PC-3 (cell line): ENCODE measurements around the gene PRRX2. TPM values are rescaled to one million over a fixed set of nuclear protein-coding genes. Genes with fewer than 3 reads are reported as not detected.

ENCODE experiments used
- ATAC-seq: fragments of 200-7000 bp; cut with Tn5 transposase; 2 replicates; pipeline ENCODE4 v1.9.1; 2020; ENCODE audit warnings: mild to moderate bottlenecking, moderate library complexity
- BruUV-seq: library from RNA; stranded (reverse); fragments of 400-500 nt; replicated peaks from 2 replicates; lab custom pipeline; 2021; lab: Mats Ljungman, UMichigan
- CTCF ChIA-PET: fragments of 300-600 bp; sonication (Branson Sonifier 250); formaldehyde crosslinking; loops from one replicate; lab custom pipeline; 2022; ENCODE audit warnings: antibody characterized with exemption; lab: Charles Lee
- POLR2A ChIA-PET: fragments of 300-600 bp; sonication (Branson Sonifier 250); formaldehyde crosslinking; loops from one replicate; lab custom pipeline; 2022; ENCODE audit warnings: antibody characterized with exemption; ENCODE audit not compliant: unreplicated experiment; lab: Charles Lee
- DNase-seq: peaks from one replicate; pipeline ENCODE4 v3.0.0-alpha.2; 2015
- H2AFZ ChIP-seq: fragments of 300-600 bp; sonication (generic); 2 replicates; pipeline ENCODE4 v1.6.0; 2016; ENCODE audit warnings: antibody characterized with exemption, low read length
- H3F3A ChIP-seq: fragments of 300-600 bp; sonication (generic); one replicate; pipeline ENCODE4 v1.6.0; 2017; ENCODE audit warnings: antibody characterized with exemption, low read length, control low read depth, mild to moderate bottlenecking; ENCODE audit not compliant: unreplicated experiment
- H3K27ac ChIP-seq: fragments of 300-600 bp; sonication (generic); 2 replicates; pipeline ENCODE4 v1.5.1; 2016; ENCODE audit warnings: mild to moderate bottlenecking, low read length
- H3K27me3 ChIP-seq: fragments of 300-600 bp; sonication (generic); 2 replicates; pipeline ENCODE4 v1.6.1; 2016; ENCODE audit warnings: low read length, mixed read lengths
- H3K36me3 ChIP-seq: fragments of 300-600 bp; sonication (generic); 2 replicates; pipeline ENCODE4 v1.6.1; 2016; ENCODE audit warnings: low read depth, mixed run types, low read length, mixed read lengths
- H3K4me1 ChIP-seq: fragments of 300-600 bp; sonication (generic); 2 replicates; pipeline ENCODE4 v1.5.1; 2016; ENCODE audit warnings: low read length; ENCODE audit not compliant: insufficient read depth
- H3K4me2 ChIP-seq: fragments of 300-600 bp; sonication (generic); 2 replicates; pipeline ENCODE4 v1.6.0; 2016; ENCODE audit warnings: low read length
- H3K4me3 ChIP-seq: fragments of 300-600 bp; sonication (generic); 2 replicates; pipeline ENCODE4 v1.5.1; 2016; ENCODE audit warnings: mild to moderate bottlenecking, low read length, mixed read lengths
- H3K79me2 ChIP-seq: fragments of 300-600 bp; sonication (generic); 2 replicates; pipeline ENCODE4 v1.6.1; 2017; ENCODE audit warnings: low read length, mixed read lengths
- H3K9ac ChIP-seq: fragments of 300-600 bp; sonication (generic); 2 replicates; pipeline ENCODE4 v1.6.0; 2016; ENCODE audit warnings: mild to moderate bottlenecking, low read length
- H3K9me2 ChIP-seq: fragments of 300-600 bp; sonication (generic); replicated peaks from 2 replicates; pipeline ENCODE4 v1.6.1; 2016; ENCODE audit warnings: mixed run types, low read length, mixed read lengths
- H3K9me3 ChIP-seq: fragments of 300-600 bp; sonication (generic); 2 replicates; pipeline ENCODE4 v1.6.1; 2016; ENCODE audit warnings: low read length, mixed read lengths
- H4K20me1 ChIP-seq: fragments of 300-600 bp; sonication (generic); 2 replicates; pipeline ENCODE4 v1.6.1; 2016; ENCODE audit warnings: low read length, mixed read lengths
- EZH2 ChIP-seq: fragments of 300-600 bp; sonication (generic); IDR thresholded peaks from one replicate; pipeline ENCODE4 v1.6.1; 2017; ENCODE audit warnings: antibody characterized with exemption, mild to moderate bottlenecking, low read length; ENCODE audit not compliant: unreplicated experiment
- EZH2phosphoT487 ChIP-seq: fragments of 300-600 bp; sonication (generic); IDR thresholded peaks from 2 replicates; pipeline ENCODE4 v1.6.1; 2018; ENCODE audit warnings: mild to moderate bottlenecking, antibody characterized with exemption, low read length, borderline replicate concordance
- intact Hi-C: fragments of 100-400 bp; cut with micrococcal nuclease; formaldehyde crosslinking; loops from 2 replicates; pipeline ENCODE4 v1.9.0; 2023
- total RNA-seq: library from RNA; depleted of rRNA; stranded (reverse); fragments of >200 nt; gene quantifications from 2 replicates; pipeline ENCODE4 v1.2.3, GENCODE V29; 2014
- TF ChIP-seq, protein P1 (sequence below): fragments of 300-600 bp; sonication (generic); conservative IDR thresholded peaks from 2 replicates; pipeline ENCODE4 v1.5.1; 2017; ENCODE audit warnings: antibody characterized with exemption, low read depth, mild to moderate bottlenecking, low read length

The PRRX2 gene
- total RNA-seq, 1 experiment from 2014 or later, result 0.47 TPM

DNA sequence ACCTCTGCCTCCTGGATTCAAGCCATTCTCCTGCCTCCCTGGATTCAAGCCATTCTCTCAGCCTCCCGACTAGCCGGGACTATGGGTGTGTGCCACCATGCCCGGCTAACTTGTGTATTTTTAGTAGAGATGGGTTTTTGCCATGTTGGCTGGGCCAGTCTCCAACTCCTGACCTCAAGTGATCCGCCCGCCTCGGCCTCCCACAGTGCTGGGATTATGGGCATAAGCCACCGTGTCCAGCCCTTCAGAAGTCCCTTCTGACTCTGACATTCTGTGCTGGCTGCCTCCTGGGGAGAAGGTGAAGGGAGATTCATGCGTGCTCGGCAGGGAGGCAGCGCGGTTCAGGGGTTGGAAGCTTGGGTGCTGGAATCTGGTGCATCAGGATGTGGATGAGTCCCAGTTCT lies 28.8 kb downstream of the PRRX2 start:
- Histone ChIP-seq H3K9me3 (no peaks in the 10 kb centered on the region), H3K9ac (no peak overlapping the region), H3K9me2 (no peaks in the 10 kb centered on the region), H3K4me1 (no peaks in the 10 kb centered on the region; the same call in 1 of the 2 replicates), H3K4me3 (no peak overlapping the region), H4K20me1 (no peaks in the 10 kb centered on the region), H2AFZ (no peak overlapping the region), H3K79me2 (no peaks in the 10 kb centered on the region), H3F3A (no peaks in the 10 kb centered on the region), H3K36me3 (no peaks in the 10 kb centered on the region), H3K4me2 (no peak overlapping the region), H3K27me3 (no peaks in the 10 kb centered on the region), H3K27ac (no peak overlapping the region)
- intact Hi-C loops, result no loop called here
- TF ChIP-seq EZH2phosphoT487 (no peak), EZH2 (no peak)
- TF ChIP-seq, protein P1, sequence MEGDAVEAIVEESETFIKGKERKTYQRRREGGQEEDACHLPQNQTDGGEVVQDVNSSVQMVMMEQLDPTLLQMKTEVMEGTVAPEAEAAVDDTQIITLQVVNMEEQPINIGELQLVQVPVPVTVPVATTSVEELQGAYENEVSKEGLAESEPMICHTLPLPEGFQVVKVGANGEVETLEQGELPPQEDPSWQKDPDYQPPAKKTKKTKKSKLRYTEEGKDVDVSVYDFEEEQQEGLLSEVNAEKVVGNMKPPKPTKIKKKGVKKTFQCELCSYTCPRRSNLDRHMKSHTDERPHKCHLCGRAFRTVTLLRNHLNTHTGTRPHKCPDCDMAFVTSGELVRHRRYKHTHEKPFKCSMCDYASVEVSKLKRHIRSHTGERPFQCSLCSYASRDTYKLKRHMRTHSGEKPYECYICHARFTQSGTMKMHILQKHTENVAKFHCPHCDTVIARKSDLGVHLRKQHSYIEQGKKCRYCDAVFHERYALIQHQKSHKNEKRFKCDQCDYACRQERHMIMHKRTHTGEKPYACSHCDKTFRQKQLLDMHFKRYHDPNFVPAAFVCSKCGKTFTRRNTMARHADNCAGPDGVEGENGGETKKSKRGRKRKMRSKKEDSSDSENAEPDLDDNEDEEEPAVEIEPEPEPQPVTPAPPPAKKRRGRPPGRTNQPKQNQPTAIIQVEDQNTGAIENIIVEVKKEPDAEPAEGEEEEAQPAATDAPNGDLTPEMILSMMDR, result no peak
- ChIA-PET CTCF (no interaction called here), POLR2A (no interaction called here)
- BruUV-seq, result no TSS peak
- DNase-seq (no peak), ATAC-seq (no peak)

DNA sequence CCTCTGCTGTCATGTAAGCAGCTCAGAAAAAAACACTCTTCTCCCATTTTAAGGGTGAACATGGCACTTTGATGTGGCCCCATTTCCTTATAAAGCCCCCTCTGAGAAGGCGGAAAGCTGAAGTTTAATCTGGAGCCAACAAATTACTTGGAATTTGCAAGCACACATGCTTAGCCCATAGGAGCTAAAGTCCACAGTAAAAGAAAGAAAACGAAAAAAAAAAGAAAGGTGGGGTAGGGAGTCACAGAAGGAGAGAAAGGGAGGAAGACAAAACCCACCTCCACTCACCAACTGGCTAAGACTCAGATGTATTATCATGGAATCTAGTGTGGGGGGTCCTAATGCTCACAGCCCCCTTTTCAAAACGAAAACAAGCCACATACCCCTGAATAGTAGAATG lies 30.4 kb downstream of the PRRX2 start:
- intact Hi-C loops, result no loop called here
- Histone ChIP-seq H3K9me2 (no peaks in the 10 kb centered on the region), H3K27ac (no peak overlapping the region), H3F3A (no peaks in the 10 kb centered on the region), H3K27me3 (no peaks in the 10 kb centered on the region), H3K9me3 (no peaks in the 10 kb centered on the region), H3K4me3 (no peak overlapping the region), H3K79me2 (no peaks in the 10 kb centered on the region), H2AFZ (no peak overlapping the region), H3K4me1 (no peaks in the 10 kb centered on the region; the same call in 1 of the 2 replicates), H4K20me1 (no peaks in the 10 kb centered on the region), H3K9ac (no peak overlapping the region), H3K4me2 (no peak overlapping the region), H3K36me3 (no peaks in the 10 kb centered on the region)
- TF ChIP-seq EZH2 (no peak), EZH2phosphoT487 (no peak)
- TF ChIP-seq, protein P1, result no peak
- DNase-seq (no peak), ATAC-seq (no peak)
- BruUV-seq, result no TSS peak
- CTCF ChIA-PET, result no interaction called here
- POLR2A ChIA-PET, result no interaction called here

DNA sequence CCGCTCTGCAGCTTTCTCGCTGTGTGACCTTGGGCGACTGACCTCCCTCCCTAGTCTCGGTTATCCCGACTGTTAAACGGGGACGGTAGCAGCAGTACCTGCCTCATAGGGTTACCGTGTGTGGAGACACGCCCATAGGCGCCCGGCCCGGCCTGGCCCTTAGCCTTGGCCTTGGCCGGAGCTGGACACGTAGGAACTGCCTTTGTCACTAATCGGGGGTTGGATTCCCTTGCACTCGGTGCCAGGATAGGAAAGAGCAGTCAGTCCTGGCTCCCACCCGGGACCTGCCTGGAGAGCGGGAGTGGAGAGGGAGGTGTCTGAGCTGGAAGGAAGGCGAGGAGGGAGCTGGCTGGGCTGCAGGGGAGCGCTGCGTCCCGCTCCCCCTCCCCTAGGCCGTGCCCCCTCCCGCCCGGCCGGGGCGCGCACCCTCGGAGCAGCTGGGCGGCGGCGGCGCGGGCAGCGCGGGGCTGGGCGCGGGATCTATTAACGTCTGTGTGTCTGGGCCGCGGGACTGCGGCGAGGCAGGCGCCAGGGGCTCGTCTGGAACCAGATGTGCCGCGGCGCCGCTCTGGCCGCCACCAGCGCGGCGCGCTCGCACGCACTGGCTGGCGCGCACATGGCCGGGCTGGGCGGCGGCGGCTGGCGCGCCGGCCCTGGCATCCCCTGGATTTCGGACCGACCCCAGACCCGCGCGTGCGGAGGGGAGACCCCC lies 31.7 kb downstream of the PRRX2 start:
- TF ChIP-seq EZH2phosphoT487, result no peak
- TF ChIP-seq, protein P1, result no peak
- no peak for TF ChIP-seq EZH2
- H2AFZ ChIP-seq, result peak overlapping the region; percentile 76
- CTCF ChIA-PET, result no interaction called here
- no peaks in the 10 kb centered on the region for H3K9me2 ChIP-seq
- no peaks in the 10 kb centered on the region for H3K27me3 ChIP-seq
- DNase-seq (peak; percentile 2), ATAC-seq (peak; percentile 56)
- no peaks in the 10 kb centered on the region for H3F3A ChIP-seq
- no peaks in the 10 kb centered on the region for H3K9me3 ChIP-seq
- H3K36me3 ChIP-seq, result no peaks in the 10 kb centered on the region
- H3K4me3 ChIP-seq, result peak overlapping the region; percentile 60
- no peaks in the 10 kb centered on the region for H4K20me1 ChIP-seq
- H3K79me2 ChIP-seq, result no peaks in the 10 kb centered on the region
- peak overlapping the region; percentile 67 for H3K9ac ChIP-seq
- no TSS peak for BruUV-seq
- intact Hi-C loops, result no loop called here
- no peak overlapping the region for H3K27ac ChIP-seq
- no peaks in the 10 kb centered on the region; the same call in 1 of the 2 replicates for H3K4me1 ChIP-seq
- H3K4me2 ChIP-seq, result peak overlapping the region; percentile 84
- POLR2A ChIA-PET, result no interaction called here
